Hepatocyte (in vitro differentiated cells): ENCODE results near the gene KIF26B. TPM values are rescaled to one million over a fixed set of nuclear protein-coding genes. Genes with fewer than 3 reads are reported as not detected.

Experiments
- DNase-seq: peaks from one replicate; pipeline ENCODE4 v3.0.0-alpha.2; 2016; ENCODE audit warnings: low spot score
- H2AFZ ChIP-seq: fragments of 200-600 bp; sonication (generic); 2 replicates; pipeline ENCODE4 v1.6.0; 2016; ENCODE audit warnings: antibody characterized with exemption, mild to moderate bottlenecking
- H3K27ac ChIP-seq: fragments of 200-600 bp; sonication (generic); 2 replicates; pipeline ENCODE4 v1.5.1; 2016; ENCODE audit warnings: mild to moderate bottlenecking
- H3K27me3 ChIP-seq: fragments of 200-600 bp; sonication (generic); 2 replicates; pipeline ENCODE4 v1.6.1; 2016
- H3K36me3 ChIP-seq: fragments of 200-600 bp; sonication (generic); replicated peaks from 2 replicates; pipeline ENCODE4 v1.5.1; 2016; ENCODE audit warnings: low read depth; ENCODE audit not compliant: insufficient read depth
- H3K4me1 ChIP-seq: fragments of 200-600 bp; sonication (generic); 2 replicates; pipeline ENCODE4 v1.5.1; 2016; ENCODE audit warnings: mild to moderate bottlenecking, moderate library complexity; ENCODE audit not compliant: insufficient read depth
- H3K4me2 ChIP-seq: fragments of 200-600 bp; sonication (generic); 2 replicates; pipeline ENCODE4 v1.6.0; 2016
- H3K4me3 ChIP-seq: fragments of 200-600 bp; sonication (generic); 2 replicates; pipeline ENCODE4 v1.5.1; 2016; ENCODE audit warnings: mild to moderate bottlenecking
- H3K79me2 ChIP-seq: fragments of 200-600 bp; sonication (generic); 2 replicates; pipeline ENCODE4 v1.6.0; 2017; ENCODE audit warnings: mild to moderate bottlenecking
- H3K9me2 ChIP-seq: fragments of 200-600 bp; sonication (generic); replicated peaks from 2 replicates; pipeline ENCODE4 v1.6.0; 2017; ENCODE audit warnings: mild to moderate bottlenecking; ENCODE audit not compliant: insufficient read depth
- H3K9me3 ChIP-seq: fragments of 200-600 bp; sonication (generic); 2 replicates; pipeline ENCODE4 v1.5.1; 2016; ENCODE audit warnings: low read depth, mild to moderate bottlenecking
- H4K20me1 ChIP-seq: fragments of 200-600 bp; sonication (generic); 2 replicates; pipeline ENCODE4 v1.6.0; 2016; ENCODE audit warnings: mild to moderate bottlenecking; ENCODE audit not compliant: insufficient read depth, poor library complexity, severe bottlenecking
- CTCF ChIP-seq: fragments of 200-600 bp; sonication (generic); IDR thresholded peaks from 2 replicates; pipeline ENCODE4 v1.5.1; 2016; ENCODE audit warnings: antibody characterized with exemption, mild to moderate bottlenecking; ENCODE audit not compliant: poor library complexity
- EZH2 ChIP-seq: fragments of 200-600 bp; sonication (generic); IDR thresholded peaks from 2 replicates; pipeline ENCODE4 v1.6.1; 2016; ENCODE audit warnings: antibody characterized with exemption, mild to moderate bottlenecking, borderline replicate concordance
- EZH2phosphoT487 ChIP-seq: fragments of 200-600 bp; sonication (generic); IDR thresholded peaks from one replicate; pipeline ENCODE4 v1.6.1; 2018; ENCODE audit warnings: antibody characterized with exemption, mild to moderate bottlenecking, low read depth, moderate library complexity; ENCODE audit not compliant: unreplicated experiment, severe bottlenecking
- WGBS: methylation state at CpG from one replicate; pipeline ENCODE4 v1.1.6; 2016; ENCODE audit warnings: low lambda C conversion rate; ENCODE audit errors: missing lambda C conversion rate; 5-methylcytosine and 5-hydroxymethylcytosine counted together
- polyA plus RNA-seq: library from polyadenylated mRNA; unstranded; fragments of >200 nt; fragmentation: Nextera tagmentation; extraction: Ambion mirVana; gene quantifications from 2 replicates; pipeline ENCODE4 v1.2.1, GENCODE V29; 2016
- total RNA-seq: library from RNA; depleted of rRNA; stranded (reverse); fragments of >200 nt; gene quantifications from 2 replicates; pipeline ENCODE4 v1.2.3, GENCODE V29; 2014

Gene KIF26B
- total and polyA plus RNA-seq, 2 experiments from 2014 or later = 12.7 to 21.6 TPM

- Histone ChIP-seq H3K9me3 (no peaks in the 10 kb centered on the region), H2AFZ (no peak overlapping the region), H3K36me3 (no peaks in the 10 kb centered on the region), H3K4me2 (no peak overlapping the region), H3K79me2 (peaks cover 9% of the 10 kb centered on the region), H3K27ac (no peak overlapping the region), H3K9me2 (no peaks in the 10 kb centered on the region), H3K4me1 (no peaks in the 10 kb centered on the region), H3K27me3 (no peaks in the 10 kb centered on the region), H3K4me3 (no peak overlapping the region), H4K20me1 (no peaks in the 10 kb centered on the region)
- WGBS = 72% methylated on average over 7 of the region's 7 CpGs
- TF ChIP-seq CTCF (no peak), EZH2phosphoT487 (no peak), EZH2 (no peak)
- no peak for DNase-seq
Measured at GRCh38 chr1:245419989-245420388, 265.2 kb downstream of the KIF26B start.

- Histone ChIP-seq H2AFZ (no peak overlapping the region), H3K4me2 (no peak overlapping the region), H3K27ac (no peak overlapping the region), H3K79me2 (peaks cover 5% of the 10 kb centered on the region), H3K27me3 (no peaks in the 10 kb centered on the region), H3K9me3 (no peaks in the 10 kb centered on the region), H3K4me1 (no peaks in the 10 kb centered on the region), H3K36me3 (no peaks in the 10 kb centered on the region), H3K4me3 (no peak overlapping the region), H3K9me2 (no peaks in the 10 kb centered on the region), H4K20me1 (no peaks in the 10 kb centered on the region)
- no peak for DNase-seq
- TF ChIP-seq EZH2 (no peak), CTCF (no peak), EZH2phosphoT487 (no peak)
- WGBS = 90% methylated on average over 2 of the region's 2 CpGs
Measured at GRCh38 chr1:245420926-245421325, 266.1 kb downstream of the KIF26B start.

- no peaks in the 10 kb centered on the region for H3K9me3 ChIP-seq
Measured at GRCh38 chr1:245428681-245429080, 273.9 kb downstream of the KIF26B start.

More at GRCh38 chr1:245428681-245429080, 273.9 kb downstream of the KIF26B start:
- H3K4me3 ChIP-seq = no peak overlapping the region
- no peak overlapping the region for H3K4me2 ChIP-seq
- WGBS = 50% methylated on average over 4 of the region's 4 CpGs
- peaks cover 4% of the 10 kb centered on the region for H3K4me1 ChIP-seq
- H3K79me2 ChIP-seq = peaks cover 4% of the 10 kb centered on the region
- no peaks in the 10 kb centered on the region for H3K9me2 ChIP-seq
- no peak for TF ChIP-seq CTCF
- TF ChIP-seq EZH2 = no peak
- TF ChIP-seq EZH2phosphoT487 = no peak
- no peak overlapping the region for H2AFZ ChIP-seq
- DNase-seq = no peak
- H3K27ac ChIP-seq = no peak overlapping the region
- H4K20me1 ChIP-seq = no peaks in the 10 kb centered on the region
- no peaks in the 10 kb centered on the region for H3K27me3 ChIP-seq
- no peaks in the 10 kb centered on the region for H3K36me3 ChIP-seq
